H1 (cell line): Measurements from ENCODE around the gene P4HA1.

Source experiments
- BRCA1 ChIP-seq: IDR thresholded peaks from 2 replicates; pipeline ENCODE4 v1.6.1; 2012; ENCODE audit warnings: low read depth, low read length, improper control_type of control experiment
- CBX5 ChIP-seq: fragments of 300-800, 300-1000 bp; sonication (generic); IDR thresholded peaks from 2 replicates; pipeline ENCODE4 v1.7.1; 2016; ENCODE audit warnings: antibody characterized with exemption, low read length, low read depth
- CHD2 ChIP-seq: IDR thresholded peaks from 2 replicates; pipeline ENCODE4 v1.6.1; 2012; ENCODE audit warnings: low read length, improper control_type of control experiment
- CTCF ChIP-seq, 3 experiments: IDR thresholded peaks; 1 replicate in 2 of 3; 2 replicates in 1 of 3; pipeline versions ENCODE4 v1.5.1 to v1.6.1; 2011; ENCODE audit warnings: low read length in 3 of 3, mild to moderate bottlenecking in 3 of 3, inconsistent platforms in 2 of 3, low read depth in 1 of 3, moderate library complexity in 1 of 3; ENCODE audit not compliant: insufficient read depth in 1 of 3; ENCODE audit errors: control extremely low read depth in 1 of 3
- EZH2 ChIP-seq: fragments of 200-600 bp; sonication (generic); IDR thresholded peaks from 2 replicates; pipeline ENCODE4 v1.7.1; 2012; ENCODE audit warnings: low read depth, mild to moderate bottlenecking, moderate library complexity, low read length, inconsistent platforms; ENCODE audit not compliant: severe bottlenecking
- MAX ChIP-seq: IDR thresholded peaks from 2 replicates; pipeline ENCODE4 v1.6.1; 2012; ENCODE audit warnings: inconsistent platforms
- POLR2A ChIP-seq, 2 experiments: IDR thresholded peaks; 1 replicate in 1 of 2; 2 replicates in 1 of 2; pipeline ENCODE4 v1.6.1; 2011; ENCODE audit warnings: low read depth in 2 of 2, low read length in 2 of 2, mild to moderate bottlenecking in 2 of 2; ENCODE audit errors: control extremely low read depth in 1 of 2
- POLR2AphosphoS5 ChIP-seq: IDR thresholded peaks from 2 replicates; pipeline ENCODE4 v1.6.1; 2011; ENCODE audit warnings: low read depth, low read length
- SP1 ChIP-seq: IDR thresholded peaks from 2 replicates; pipeline ENCODE4 v1.6.1; 2011; ENCODE audit warnings: low read depth, low read length
- SP4 ChIP-seq: IDR thresholded peaks from 2 replicates; pipeline ENCODE4 v1.6.1; 2012; ENCODE audit warnings: low read length, inconsistent platforms
- TAF1 ChIP-seq: IDR thresholded peaks from 2 replicates; pipeline ENCODE4 v1.6.1; 2011; ENCODE audit warnings: mild to moderate bottlenecking, low read depth, low read length
- TEAD4 ChIP-seq: IDR thresholded peaks from 2 replicates; pipeline ENCODE4 v1.6.1; 2012; ENCODE audit warnings: low read depth, low read length, inconsistent platforms, mixed read lengths
- ZNF274 ChIP-seq: IDR thresholded peaks from 2 replicates; pipeline ENCODE4 v1.7.0; 2012; ENCODE audit warnings: low read length, borderline replicate concordance; ENCODE audit errors: extremely low read depth
- TF ChIP-seq, protein P1 (sequence below): IDR thresholded peaks from 2 replicates; pipeline ENCODE4 v1.6.1; 2011; ENCODE audit warnings: low read depth, mild to moderate bottlenecking, low read length; ENCODE audit not compliant: insufficient read depth

GRCh38 chr10:73043319-73043718 is 53.3 kb downstream of the P4HA1 start:
- TF ChIP-seq POLR2A (IDR thresholded peaks at IDR 0.05; ENCODE audit: control extremely low read depth in 1 of 2, low read depth in 2 of 2, low read length in 2 of 2) (no peak), CTCF (IDR thresholded peaks at IDR 0.05; ENCODE audit: control extremely low read depth in 1 of 3, insufficient read depth in 1 of 3, low read depth in 1 of 3, low read length in 3 of 3) (no peak), EZH2 (no peak), POLR2AphosphoS5 (no peak), SP1 (no peak), TAF1 (no peak), TEAD4 (no peak), CHD2 (no peak), ZNF274 (no peak), CBX5 (no peak), BRCA1 (no peak), MAX (no peak), SP4 (no peak)
- TF ChIP-seq, protein P1, sequence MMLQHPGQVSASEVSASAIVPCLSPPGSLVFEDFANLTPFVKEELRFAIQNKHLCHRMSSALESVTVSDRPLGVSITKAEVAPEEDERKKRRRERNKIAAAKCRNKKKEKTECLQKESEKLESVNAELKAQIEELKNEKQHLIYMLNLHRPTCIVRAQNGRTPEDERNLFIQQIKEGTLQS, result no peak
